Fibroblast of skin of left biceps (primary cell): ENCODE data around the gene REEP5.
A peak's percentile ranks its signal among the peaks of the same experiment; 100 is the strongest.
"Not testable (repeated sequence)": the region's sequence is repeated elsewhere in the genome, so short reads cannot be mapped to it uniquely, and the experiment has no call there.

Experiments
- DNase-seq, 2 experiments: peaks; one replicate each; pipeline ENCODE4 v3.0.0-alpha.2; 2013; ENCODE audit warnings: low read depth in 2 of 2

REEP5 gene

GRCh38 chr5:112886975-112887374 is 35.1 kb downstream of the REEP5 start:
- DNase-seq = no peak

- no peak for DNase-seq
Observed at GRCh38 chr5:112885001-112885400, 37.0 kb downstream of the REEP5 start.

GRCh38 chr5:112883192-112883591 is 38.8 kb downstream of the REEP5 start:
- DNase-seq = no peak

- no peak for DNase-seq
Observed at GRCh38 chr5:112880219-112880964, 41.6 kb downstream of the REEP5 start.

GRCh38 chr5:112878760-112879159 is 43.3 kb downstream of the REEP5 start:
- no peak for DNase-seq

GRCh38 chr5:112878101-112878500 is 43.9 kb downstream of the REEP5 start:
- DNase-seq = no peak

- DNase-seq = no peak
Observed at GRCh38 chr5:112876362-112876761, 45.7 kb downstream of the REEP5 start.

GRCh38 chr5:112870966-112871365 is 51.1 kb downstream of the REEP5 start:
- no peak for DNase-seq

GRCh38 chr5:112869948-112870347 is 52.1 kb downstream of the REEP5 start:
- DNase-seq = no peak

- no peak for DNase-seq
Observed at GRCh38 chr5:112867411-112867810, 54.6 kb downstream of the REEP5 start.

GRCh38 chr5:112866739-112867138 is 55.3 kb downstream of the REEP5 start:
- DNase-seq = no peak

GRCh38 chr5:112865128-112865527 is 56.9 kb downstream of the REEP5 start:
- no peak for DNase-seq

GRCh38 chr5:112863549-112863948 is 58.5 kb downstream of the REEP5 start:
- DNase-seq = no peak

GRCh38 chr5:112862085-112862484 is 59.9 kb downstream of the REEP5 start:
- DNase-seq = no peak

GRCh38 chr5:112861638-112861985 is 60.4 kb downstream of the REEP5 start:
- DNase-seq = no peak

GRCh38 chr5:112860929-112861637 is 60.9 kb downstream of the REEP5 start, which contains the start of gene SRP19:
SRP19 (plus strand) TSS chr5:112861287; CDS start chr5:112861377, 90 bp downstream.
- peak; percentile 93 to 94 for DNase-seq

- DNase-seq = not testable (repeated sequence)
Observed at GRCh38 chr5:112860571-112860928, 61.5 kb downstream of the REEP5 start.

- no peak for DNase-seq
Observed at GRCh38 chr5:112857866-112858265, 64.2 kb downstream of the REEP5 start.

- DNase-seq = no peak
Observed at GRCh38 chr5:112854651-112855050, 67.4 kb downstream of the REEP5 start.

- no peak for DNase-seq
Observed at GRCh38 chr5:112849912-112850311, 72.1 kb downstream of the REEP5 start.

- peak; percentile 31 to 34 for DNase-seq
Observed at GRCh38 chr5:112848116-112848811, 73.8 kb downstream of the REEP5 start.

GRCh38 chr5:112847306-112847705 is 74.7 kb downstream of the REEP5 start:
- no peak for DNase-seq

- DNase-seq = no peak
Observed at GRCh38 chr5:112846556-112846955, 75.5 kb downstream of the REEP5 start.
